ENCODE data around the gene GDF10. TPM values are rescaled to one million over a fixed set of nuclear protein-coding genes. Genes with fewer than 3 reads are reported as not detected.

GDF10 gene
- polyA plus RNA-seq, 1 experiment, result not detected

DNA sequence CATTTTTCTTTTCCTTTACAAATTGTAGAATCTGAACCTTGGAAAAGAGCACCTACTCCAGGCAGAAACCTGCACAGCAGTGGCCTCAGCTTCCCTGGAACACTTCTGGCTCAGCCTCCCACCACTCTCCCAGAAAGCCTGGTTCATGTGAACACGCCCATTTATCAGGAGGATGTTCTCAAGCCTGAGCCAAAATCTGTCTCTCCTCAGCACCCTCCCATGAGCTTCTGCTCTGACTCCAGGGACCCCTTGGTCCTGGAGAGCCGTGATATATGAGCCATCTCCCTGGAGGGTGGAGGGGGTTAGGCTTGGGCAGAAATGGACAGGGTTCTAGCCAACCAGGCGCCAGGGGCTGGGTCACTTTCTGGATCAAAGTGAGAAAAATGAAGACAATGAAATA lies 32.4 kb downstream of the GDF10 start:
- TF ChIP-seq, protein P1, sequence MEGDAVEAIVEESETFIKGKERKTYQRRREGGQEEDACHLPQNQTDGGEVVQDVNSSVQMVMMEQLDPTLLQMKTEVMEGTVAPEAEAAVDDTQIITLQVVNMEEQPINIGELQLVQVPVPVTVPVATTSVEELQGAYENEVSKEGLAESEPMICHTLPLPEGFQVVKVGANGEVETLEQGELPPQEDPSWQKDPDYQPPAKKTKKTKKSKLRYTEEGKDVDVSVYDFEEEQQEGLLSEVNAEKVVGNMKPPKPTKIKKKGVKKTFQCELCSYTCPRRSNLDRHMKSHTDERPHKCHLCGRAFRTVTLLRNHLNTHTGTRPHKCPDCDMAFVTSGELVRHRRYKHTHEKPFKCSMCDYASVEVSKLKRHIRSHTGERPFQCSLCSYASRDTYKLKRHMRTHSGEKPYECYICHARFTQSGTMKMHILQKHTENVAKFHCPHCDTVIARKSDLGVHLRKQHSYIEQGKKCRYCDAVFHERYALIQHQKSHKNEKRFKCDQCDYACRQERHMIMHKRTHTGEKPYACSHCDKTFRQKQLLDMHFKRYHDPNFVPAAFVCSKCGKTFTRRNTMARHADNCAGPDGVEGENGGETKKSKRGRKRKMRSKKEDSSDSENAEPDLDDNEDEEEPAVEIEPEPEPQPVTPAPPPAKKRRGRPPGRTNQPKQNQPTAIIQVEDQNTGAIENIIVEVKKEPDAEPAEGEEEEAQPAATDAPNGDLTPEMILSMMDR (IDR thresholded peaks at IDR 0.05; ENCODE audit: insufficient read depth, low read depth, low read length), result no peak
- H3K27me3 ChIP-seq (ENCODE audit: control insufficient read depth, insufficient read depth, low read length), result 0 out of 2 replicates have a peak, but pooled peaks cover 4% of the 10 kb centered on the region
- no peaks in the 10 kb centered on the region for H3K36me3 ChIP-seq (ENCODE audit: control insufficient read depth, insufficient read depth, low read length)
- no peak for DNase-seq (ENCODE audit: low read depth)
- POLR2A ChIA-PET, result no interaction called here
- CTCF ChIA-PET, result interaction anchor here (0.6 to 1.6 kb wide), 3 partner anchors 8 to 284 kb away, joined by 3 to 5 read pairs (median 3); no protein-coding TSS in a partner anchor
- H3K4me3 ChIP-seq (ENCODE audit: low read depth, low read length), result no peak overlapping the region

DNA sequence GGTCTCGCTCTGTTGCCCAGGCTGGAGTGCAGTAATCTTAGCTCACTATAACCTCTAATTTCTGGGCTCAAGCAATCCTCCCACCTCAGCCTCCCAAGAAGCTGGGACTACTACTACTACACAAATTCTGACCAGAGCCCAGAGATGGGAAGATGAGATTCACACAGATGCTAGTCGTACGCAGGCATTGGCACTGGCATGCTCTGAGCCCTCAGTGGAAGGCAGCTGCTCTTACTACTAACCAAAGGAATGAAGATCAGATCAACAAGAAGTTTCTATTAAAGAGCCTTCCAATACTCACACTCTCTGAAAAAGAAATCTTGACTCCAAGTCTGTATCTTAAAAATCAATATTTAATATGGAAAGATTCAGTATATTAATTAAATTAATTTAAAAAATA lies 32.9 kb downstream of the GDF10 start:
- Histone ChIP-seq H3K4me3 (ENCODE audit: low read depth, low read length) (no peak overlapping the region), H3K27me3 (ENCODE audit: control insufficient read depth, insufficient read depth, low read length) (0 out of 2 replicates have a peak, but pooled peaks cover 4% of the 10 kb centered on the region), H3K36me3 (ENCODE audit: control insufficient read depth, insufficient read depth, low read length) (no peaks in the 10 kb centered on the region)
- TF ChIP-seq, protein P1 (IDR thresholded peaks at IDR 0.05; ENCODE audit: insufficient read depth, low read depth, low read length), result no peak
- CTCF ChIA-PET, result interaction anchor here (0.6 to 1.6 kb wide), 2 partner anchors 7 to 10 kb away, joined by 3 to 5 read pairs; no protein-coding TSS in a partner anchor
- POLR2A ChIA-PET, result no interaction called here
- no peak for DNase-seq (ENCODE audit: low read depth)

DNA sequence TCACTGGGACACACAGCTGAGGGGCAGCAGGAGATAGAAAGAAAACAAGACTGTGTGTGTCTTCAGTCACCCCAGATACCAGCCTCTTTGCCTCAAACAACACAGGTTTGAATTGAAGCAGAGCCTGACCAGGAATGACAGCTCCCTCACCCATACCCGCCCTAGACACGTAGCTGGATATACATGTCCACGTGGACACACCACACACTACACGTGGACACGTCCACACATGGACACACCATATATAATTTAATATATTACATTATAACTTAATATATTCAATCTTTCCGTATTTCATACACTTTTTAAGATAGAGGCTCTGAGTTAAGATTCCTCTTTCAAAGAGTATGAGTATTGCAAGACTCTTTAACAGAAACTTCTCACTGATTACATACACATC lies 33.5 kb downstream of the GDF10 start:
- TF ChIP-seq, protein P1 (IDR thresholded peaks at IDR 0.05; ENCODE audit: insufficient read depth, low read depth, low read length), result no peak
- POLR2A ChIA-PET, result no interaction called here
- H3K27me3 ChIP-seq (ENCODE audit: control insufficient read depth, insufficient read depth, low read length), result 0 out of 2 replicates have a peak, but pooled peaks cover 4% of the 10 kb centered on the region
- no peak overlapping the region for H3K4me3 ChIP-seq (ENCODE audit: low read depth, low read length)
- no peaks in the 10 kb centered on the region for H3K36me3 ChIP-seq (ENCODE audit: control insufficient read depth, insufficient read depth, low read length)
- no peak for DNase-seq (ENCODE audit: low read depth)
- CTCF ChIA-PET, result no interaction called here

DNA sequence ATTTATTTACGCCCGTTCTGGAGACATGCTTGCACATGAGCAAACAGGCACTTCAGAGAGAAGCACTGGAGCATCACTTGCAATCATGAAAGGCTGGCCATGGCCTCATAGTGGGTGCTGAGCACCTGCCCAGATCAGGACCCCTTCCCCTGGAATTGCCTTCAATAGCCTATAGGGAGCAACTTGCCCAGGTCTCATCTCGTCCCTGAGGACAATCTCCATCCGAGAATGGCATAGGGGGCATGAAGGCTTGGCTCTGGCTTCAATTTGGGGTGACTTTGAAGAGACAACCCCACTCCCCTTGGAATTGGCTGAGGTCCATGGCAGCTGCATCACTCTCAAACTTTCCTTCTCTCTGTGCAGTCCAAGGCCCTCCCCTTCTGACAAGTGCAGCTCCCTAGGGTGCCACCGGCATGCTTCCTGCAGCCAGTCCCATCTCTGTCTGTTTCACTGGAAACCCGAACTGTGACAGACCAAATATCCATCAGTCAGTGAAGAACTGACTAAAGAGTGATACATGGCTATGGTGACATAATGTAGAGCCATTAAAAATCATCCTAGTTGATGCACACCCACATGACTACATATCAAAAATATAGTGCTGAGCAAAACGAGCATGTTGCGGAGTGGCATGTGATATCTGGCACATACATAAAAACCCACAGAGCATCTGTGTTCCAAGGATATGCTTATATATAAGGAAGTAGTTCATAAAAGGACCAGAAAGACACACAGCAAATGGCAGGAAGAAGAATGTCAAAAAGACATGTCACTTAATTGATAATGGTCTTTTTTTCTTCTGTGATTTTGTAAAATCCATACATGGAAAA lies 34.7 kb downstream of the GDF10 start:
- CTCF ChIA-PET, result no interaction called here

DNA sequence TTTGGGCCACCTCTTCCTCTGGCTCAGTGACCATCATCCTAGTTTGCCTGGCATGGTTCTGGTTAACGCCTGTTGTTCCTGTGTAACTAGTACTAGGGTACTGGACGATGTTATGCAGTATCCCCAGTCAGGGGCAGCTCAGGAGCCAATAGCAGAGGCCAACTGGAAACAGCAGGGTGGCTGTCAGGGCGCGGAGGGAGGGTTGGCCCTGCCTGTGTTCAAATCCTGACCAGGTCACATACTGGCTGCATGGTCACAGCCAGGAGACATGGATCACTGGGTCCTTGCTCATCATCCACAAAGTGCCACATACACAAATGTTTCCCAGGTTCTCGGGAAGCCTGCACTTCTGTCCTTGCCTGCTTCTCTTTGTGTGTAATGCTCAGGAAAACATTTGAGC lies 35.9 kb downstream of the GDF10 start:
- no peak for DNase-seq (ENCODE audit: low read depth)
- Histone ChIP-seq H3K27me3 (ENCODE audit: control insufficient read depth, insufficient read depth, low read length) (peaks cover 8% of the 10 kb centered on the region), H3K36me3 (ENCODE audit: control insufficient read depth, insufficient read depth, low read length) (no peaks in the 10 kb centered on the region), H3K4me3 (ENCODE audit: low read depth, low read length) (no peak overlapping the region)
- POLR2A ChIA-PET, result no interaction called here
- TF ChIP-seq, protein P1 (IDR thresholded peaks at IDR 0.05; ENCODE audit: insufficient read depth, low read depth, low read length), result no peak
- CTCF ChIA-PET, result no interaction called here

More for the DNA sequence above, 34.7 kb downstream of the GDF10 start:
- H3K4me3 ChIP-seq (ENCODE audit: low read depth, low read length), result no peak overlapping the region
- no peak for DNase-seq (ENCODE audit: low read depth)
- H3K27me3 ChIP-seq (ENCODE audit: control insufficient read depth, insufficient read depth, low read length), result peaks cover 8% of the 10 kb centered on the region
- TF ChIP-seq, protein P1 (IDR thresholded peaks at IDR 0.05; ENCODE audit: insufficient read depth, low read depth, low read length), result no peak
- POLR2A ChIA-PET, result no interaction called here
- H3K36me3 ChIP-seq (ENCODE audit: control insufficient read depth, insufficient read depth, low read length), result no peaks in the 10 kb centered on the region
